C1 segment of cervical spinal cord (tissue), 14 donors: Measurements from ENCODE around the gene NBEA.

Source experiments
- DNase-seq, 14 donors: peaks; one replicate each; lab custom pipeline; 2025; lab: John Stamatoyannopoulos, UW

The NBEA gene

GRCh38 chr13:35164324-35164932 is 222.4 kb downstream of the NBEA start:
- peak in 1 of 14 donors; percentile 48 for DNase-seq

- DNase-seq = no peak
Measured at GRCh38 chr13:35165205-35165604, 223.1 kb downstream of the NBEA start.

GRCh38 chr13:35179494-35179893 is 237.4 kb downstream of the NBEA start:
- no peak for DNase-seq

GRCh38 chr13:35179920-35180663 is 238.0 kb downstream of the NBEA start:
- DNase-seq = no peak

- no peak for DNase-seq
Measured at GRCh38 chr13:35190241-35190640, 248.2 kb downstream of the NBEA start.

GRCh38 chr13:35191883-35192282 is 249.8 kb downstream of the NBEA start:
- no peak for DNase-seq

- DNase-seq = peak in 1 of 14 donors; percentile 21
Measured at GRCh38 chr13:35198613-35199200, 256.6 kb downstream of the NBEA start.

- no peak for DNase-seq
Measured at GRCh38 chr13:35208587-35208986, 266.5 kb downstream of the NBEA start.

- DNase-seq = no peak
Measured at GRCh38 chr13:35210261-35210660, 268.2 kb downstream of the NBEA start.

- DNase-seq = no peak
Measured at GRCh38 chr13:35211949-35212348, 269.9 kb downstream of the NBEA start.

GRCh38 chr13:35213911-35214310 is 271.8 kb downstream of the NBEA start:
- no peak for DNase-seq

GRCh38 chr13:35216131-35216530 is 274.1 kb downstream of the NBEA start:
- no peak for DNase-seq

- DNase-seq = no peak
Measured at GRCh38 chr13:35219021-35219420, 277.0 kb downstream of the NBEA start.

GRCh38 chr13:35225159-35225558 is 283.1 kb downstream of the NBEA start:
- DNase-seq = no peak

GRCh38 chr13:35225582-35225981 is 283.5 kb downstream of the NBEA start:
- no peak for DNase-seq

- DNase-seq = no peak
Measured at GRCh38 chr13:35228536-35228935, 286.5 kb downstream of the NBEA start.

- DNase-seq = no peak
Measured at GRCh38 chr13:35231426-35231825, 289.4 kb downstream of the NBEA start.

GRCh38 chr13:35238274-35238673 is 296.2 kb downstream of the NBEA start:
- DNase-seq = no peak

GRCh38 chr13:35252536-35253205 is 310.6 kb downstream of the NBEA start:
- DNase-seq = no peak

- DNase-seq = peak in 3 of 14 donors; percentile 12 to 94 (median 30)
Measured at GRCh38 chr13:35255241-35255640, 313.2 kb downstream of the NBEA start.

- DNase-seq = no peak
Measured at GRCh38 chr13:35256459-35257148, 314.5 kb downstream of the NBEA start.

GRCh38 chr13:35260316-35260715 is 318.2 kb downstream of the NBEA start:
- DNase-seq = no peak
